HG03064 (cell line): Measurements from ENCODE around the gene NAB1.
A peak's percentile ranks its signal among the peaks of the same experiment; 100 is the strongest.

Source experiments
- ATAC-seq: cut with Tn5 transposase; IDR thresholded peaks from one replicate; pipeline ENCODE4 v1.9.1; 2021; ENCODE audit warnings: low read depth; ENCODE audit not compliant: unreplicated experiment

NAB1 gene

GRCh38 chr2:190636361-190636760, 12.5 kb upstream of the NAB1 start:
- ATAC-seq, result no peak

GRCh38 chr2:190637281-190637734, 11.6 kb upstream of the NAB1 start:
- no peak for ATAC-seq

- ATAC-seq, result no peak
Measured at GRCh38 chr2:190637903-190638618, 10.8 kb upstream of the NAB1 start.

GRCh38 chr2:190640117-190640516, 8.8 kb upstream of the NAB1 start:
- no peak for ATAC-seq

- no peak for ATAC-seq
Measured at GRCh38 chr2:190641469-190641868, 7.4 kb upstream of the NAB1 start.

- ATAC-seq, result no peak
Measured at GRCh38 chr2:190646780-190647522, 1.9 kb upstream of the NAB1 start.

GRCh38 chr2:190648289-190649034, 421 bp upstream of the NAB1 start:
- peak; percentile 66 for ATAC-seq

- no peak for ATAC-seq
Measured at GRCh38 chr2:190649798-190650390, 1.0 kb downstream of the NAB1 start.

GRCh38 chr2:190651413-190651812, 2.5 kb downstream of the NAB1 start:
- no peak for ATAC-seq

- no peak for ATAC-seq
Measured at GRCh38 chr2:190653231-190653630, 4.3 kb downstream of the NAB1 start.

GRCh38 chr2:190653931-190654330, 5.0 kb downstream of the NAB1 start:
- ATAC-seq, result no peak

GRCh38 chr2:190655113-190655512, 6.2 kb downstream of the NAB1 start:
- ATAC-seq, result no peak

GRCh38 chr2:190655570-190655969, 6.7 kb downstream of the NAB1 start:
- no peak for ATAC-seq

- ATAC-seq, result no peak
Measured at GRCh38 chr2:190656301-190656700, 7.4 kb downstream of the NAB1 start.

GRCh38 chr2:190657474-190658255, 8.8 kb downstream of the NAB1 start:
- no peak for ATAC-seq

- no peak for ATAC-seq
Measured at GRCh38 chr2:190659553-190659952, 10.7 kb downstream of the NAB1 start.

GRCh38 chr2:190662754-190663153, 13.9 kb downstream of the NAB1 start:
- no peak for ATAC-seq

GRCh38 chr2:190663348-190663747, 14.5 kb downstream of the NAB1 start:
- no peak for ATAC-seq

- ATAC-seq, result no peak
Measured at GRCh38 chr2:190663839-190664238, 15.0 kb downstream of the NAB1 start.

GRCh38 chr2:190664240-190664639, 15.4 kb downstream of the NAB1 start:
- no peak for ATAC-seq
